ENCODE results near the gene NUF2.
"Not testable (repeated sequence)": the region's sequence is repeated elsewhere in the genome, so short reads cannot be mapped to it uniquely, and the experiment has no call there.

NUF2 gene

DNA sequence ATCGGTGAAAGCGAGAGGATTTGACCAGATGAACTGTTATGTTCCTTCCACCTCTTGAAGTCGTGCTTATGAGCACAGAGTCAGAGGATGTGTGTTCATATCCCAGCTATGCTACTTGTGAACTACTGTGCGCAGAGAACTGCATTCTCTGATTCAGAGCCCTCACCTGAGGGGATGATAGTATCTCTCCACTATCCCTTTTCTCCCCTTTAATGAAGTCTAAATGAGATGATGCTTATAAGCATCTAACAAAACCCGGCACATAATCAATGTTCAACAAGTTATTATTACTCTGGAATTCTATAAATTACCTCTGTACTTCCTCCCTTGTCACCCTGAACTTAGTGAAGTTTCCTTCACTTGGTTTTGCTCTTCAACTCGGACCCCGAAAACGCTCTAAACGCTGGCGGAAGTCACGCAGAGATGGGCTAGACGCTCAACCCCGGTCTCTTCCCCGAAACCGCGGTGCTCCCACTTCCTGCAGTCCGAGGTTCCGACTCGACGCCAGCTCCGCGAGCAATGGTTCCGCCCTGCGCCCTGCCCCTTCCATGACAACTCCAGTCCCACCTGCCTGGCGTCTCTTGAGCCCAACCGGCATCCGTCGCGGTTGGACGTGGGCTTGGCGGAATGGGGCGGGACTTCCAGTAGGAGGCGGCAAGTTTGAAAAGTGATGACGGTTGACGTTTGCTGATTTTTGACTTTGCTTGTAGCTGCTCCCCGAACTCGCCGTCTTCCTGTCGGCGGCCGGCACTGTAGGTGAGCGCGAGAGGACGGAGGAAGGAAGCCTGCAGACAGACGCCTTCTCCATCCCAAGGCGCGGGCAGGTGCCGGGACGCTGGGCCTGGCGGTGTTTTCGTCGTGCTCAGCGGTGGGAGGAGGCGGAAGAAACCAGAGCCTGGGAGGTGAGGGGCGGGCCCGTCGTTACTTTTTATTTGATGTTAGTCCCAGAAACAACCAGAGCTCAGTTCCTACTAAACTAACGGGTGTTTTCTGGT lies at the start of gene NUF2:
TSS of gene NUF2 (plus strand) at position 644 of the 995 bp plus-strand sequence. CDS start 4,098 bp downstream, outside the sequence.
- DNase-seq (ENCODE audit: low read depth) = peak; percentile 87

DNA sequence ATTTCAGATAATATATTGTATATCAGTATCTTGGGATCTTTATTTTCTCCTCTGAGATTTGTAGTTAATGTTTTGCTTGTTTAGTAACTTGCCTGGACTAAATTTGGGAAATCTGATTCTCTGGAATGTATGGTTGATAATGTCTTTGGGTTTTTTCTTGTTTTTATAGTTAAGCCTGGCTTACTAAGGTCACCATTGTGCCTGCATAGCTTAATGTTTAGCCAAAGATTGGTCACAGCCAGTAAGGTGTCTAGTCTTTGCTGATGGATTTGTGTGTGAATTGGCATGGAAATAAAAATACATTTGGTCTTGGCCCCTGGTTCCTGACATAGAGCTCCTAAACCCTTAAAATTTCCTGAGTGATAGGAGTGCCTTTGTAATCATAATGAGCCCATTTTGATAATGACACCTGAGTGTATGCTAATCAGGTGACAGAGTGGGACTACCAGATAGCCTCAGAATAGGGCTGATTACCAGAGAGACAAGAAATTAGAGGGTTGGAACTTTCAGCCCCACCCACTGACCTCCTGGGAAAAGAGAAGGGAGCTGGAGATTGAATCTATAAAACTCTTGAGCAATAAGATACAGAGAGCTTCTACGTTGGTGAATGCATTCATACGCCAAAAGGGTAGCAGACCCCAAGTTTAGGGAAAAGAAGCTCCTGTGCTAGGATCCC lies 47.9 kb upstream of the NUF2 start:
- DNase-seq (ENCODE audit: low read depth) = no peak

DNA sequence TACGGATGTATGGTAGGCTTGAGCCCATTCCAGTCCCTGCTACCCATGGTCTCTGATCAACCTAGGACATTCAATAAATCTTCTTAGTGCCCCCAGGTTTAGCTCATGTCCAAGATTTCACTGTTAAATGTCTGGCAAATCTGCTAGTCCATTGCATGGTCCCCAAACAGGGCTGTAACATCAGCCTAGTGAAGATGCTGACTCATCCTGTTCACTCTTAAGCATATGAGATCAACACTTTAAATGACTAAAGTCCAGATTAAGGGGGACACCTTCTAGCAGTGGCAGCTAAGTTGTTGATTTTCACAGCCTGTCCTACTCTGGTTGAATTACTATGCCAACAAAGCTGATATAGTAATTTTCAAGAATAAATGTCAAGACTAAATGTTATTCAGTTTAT lies 46.5 kb upstream of the NUF2 start:
- no peak for DNase-seq (ENCODE audit: low read depth)

DNA sequence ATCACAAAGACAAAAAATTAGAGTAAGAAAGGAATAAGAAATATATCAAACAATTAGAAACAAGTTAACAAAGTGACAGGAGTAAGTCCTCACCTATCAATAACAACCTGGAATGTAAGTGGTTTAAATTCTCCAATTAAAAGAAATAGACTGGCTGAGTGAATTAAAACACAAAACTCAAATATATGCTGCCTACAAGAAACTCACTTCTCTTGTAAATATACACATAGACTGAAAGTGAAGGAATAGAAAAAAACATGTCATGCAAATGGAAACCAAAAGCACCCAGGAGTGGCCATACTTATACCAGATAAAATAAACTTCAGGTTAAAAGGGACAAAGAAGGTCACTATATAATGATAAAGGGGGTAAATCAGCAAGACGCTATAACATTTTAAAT lies 43.2 kb upstream of the NUF2 start:
- no peak for DNase-seq (ENCODE audit: low read depth)

DNA sequence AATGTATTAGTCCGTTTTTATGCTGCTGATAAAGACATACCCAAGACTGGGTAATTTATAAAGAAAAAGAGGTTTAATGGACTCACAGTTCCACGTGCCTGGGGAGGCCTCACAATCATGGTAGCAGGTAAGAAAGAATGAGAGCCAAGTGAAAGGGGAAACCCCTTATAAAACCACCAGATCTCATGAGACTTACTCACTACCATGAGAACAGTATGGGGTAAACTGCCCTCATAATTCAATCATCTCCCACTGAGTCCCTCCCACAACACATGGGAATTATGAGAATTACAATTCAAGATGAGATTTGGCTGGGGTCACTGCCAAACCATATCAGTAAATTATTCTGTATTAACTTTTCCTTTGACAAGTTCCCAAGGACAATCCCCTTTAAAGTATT lies 36.9 kb upstream of the NUF2 start:
- DNase-seq (ENCODE audit: low read depth) = not testable (repeated sequence)

DNA sequence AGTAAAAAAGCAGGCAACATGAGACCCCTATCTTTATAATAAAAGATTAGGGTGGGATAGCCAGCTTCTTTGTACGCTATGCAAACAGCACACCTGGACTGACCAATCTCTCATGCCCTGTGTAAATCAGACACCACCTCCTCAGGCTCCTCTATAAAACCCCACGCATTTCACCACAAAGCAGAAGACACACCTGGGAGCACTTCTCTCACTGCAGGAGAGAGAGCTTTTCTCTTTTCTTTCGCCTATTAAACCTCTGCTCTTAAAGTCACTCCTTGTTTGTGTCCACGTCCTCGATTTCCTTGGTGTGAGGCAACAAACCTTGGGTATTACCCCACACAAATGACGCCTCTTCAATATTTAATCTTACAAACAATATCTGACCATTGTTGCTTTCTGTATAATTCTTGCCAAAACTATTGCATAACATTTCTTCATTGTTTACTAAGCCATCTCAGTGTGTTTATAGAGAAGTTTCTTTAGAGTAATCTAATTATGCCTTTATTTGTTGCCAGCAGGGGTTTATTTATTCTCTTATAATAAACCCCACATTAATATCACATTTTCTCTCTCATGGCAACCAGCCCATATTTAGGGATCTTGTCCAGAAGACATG lies 31.6 kb upstream of the NUF2 start:
- DNase-seq (ENCODE audit: low read depth) = peak; percentile 15

DNA sequence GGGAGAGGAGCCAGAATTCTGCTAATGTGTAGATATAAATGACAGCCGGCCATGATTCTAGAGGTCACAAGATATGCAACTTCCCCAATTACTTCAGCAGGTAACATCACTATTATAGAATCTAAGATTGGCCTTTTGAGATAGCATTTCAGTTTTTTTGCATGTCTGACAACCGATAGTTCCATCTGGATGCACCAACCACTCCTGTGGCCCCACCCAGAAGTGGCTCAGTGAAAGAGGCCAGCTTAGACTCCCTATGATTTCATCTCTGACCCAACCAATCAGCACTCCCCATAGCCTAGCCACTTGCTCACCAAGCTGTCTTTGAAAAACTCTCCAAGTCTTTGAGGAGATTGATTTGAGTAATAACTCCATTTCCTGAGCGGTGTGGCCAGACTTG lies 30.3 kb upstream of the NUF2 start:
- DNase-seq (ENCODE audit: low read depth) = no peak

DNA sequence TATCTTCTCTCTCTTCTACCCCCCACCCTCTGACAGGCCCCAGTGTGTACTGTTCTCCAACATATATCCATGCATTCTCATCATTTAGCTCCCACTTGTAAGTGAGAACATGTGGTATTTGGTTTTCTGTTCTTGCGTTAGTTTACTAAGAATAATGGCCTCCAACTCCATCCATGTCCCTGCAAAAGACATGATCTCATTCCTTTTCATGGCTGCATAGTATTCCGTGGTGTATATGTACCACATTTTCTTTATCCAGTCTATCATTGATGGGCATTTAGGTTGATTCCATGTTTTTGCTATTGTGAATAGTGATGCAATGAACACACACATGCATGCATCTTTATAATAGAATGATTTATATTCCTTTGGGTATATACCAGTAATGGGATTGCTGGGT lies 29.6 kb upstream of the NUF2 start:
- not testable (repeated sequence) for DNase-seq (ENCODE audit: low read depth)

DNA sequence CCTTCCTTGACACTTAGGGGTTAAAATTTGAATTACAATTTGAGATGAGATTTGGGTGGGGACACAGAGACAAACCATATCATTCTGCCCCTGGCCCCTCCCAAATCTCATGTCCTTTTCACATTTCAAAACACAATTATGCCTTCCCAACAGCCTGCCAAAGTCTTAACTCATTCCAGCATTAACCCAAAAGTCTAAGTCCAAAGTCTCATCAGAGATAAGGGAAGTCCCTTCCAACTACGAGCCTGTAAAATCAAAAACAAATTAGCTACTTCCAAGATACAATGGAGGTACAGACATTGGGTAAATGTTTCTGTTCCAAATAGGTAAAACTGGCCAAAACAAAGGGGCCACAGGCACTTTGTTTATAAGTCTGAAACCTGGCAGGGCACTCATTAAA lies 28.3 kb upstream of the NUF2 start:
- DNase-seq (ENCODE audit: low read depth) = not testable (repeated sequence)

DNA sequence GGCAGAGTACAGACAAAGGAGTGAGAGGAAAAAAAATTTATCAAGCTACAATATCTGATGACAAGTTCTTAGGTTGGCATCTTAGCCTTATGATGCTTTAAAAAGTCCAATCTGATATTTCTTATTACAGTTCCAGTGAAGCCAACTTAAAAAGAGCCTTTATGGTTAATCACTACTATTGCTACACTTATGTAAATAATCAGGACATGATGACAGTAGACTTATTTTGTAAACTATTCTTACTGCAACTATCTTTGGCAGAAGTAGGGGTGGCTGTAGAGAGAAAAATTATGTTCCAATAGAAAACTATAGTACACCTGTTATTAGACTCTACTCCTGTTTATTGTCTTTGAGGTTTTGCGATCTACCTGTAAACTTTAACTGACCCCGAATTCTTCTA lies 25.8 kb upstream of the NUF2 start:
- no peak for DNase-seq (ENCODE audit: low read depth)

DNA sequence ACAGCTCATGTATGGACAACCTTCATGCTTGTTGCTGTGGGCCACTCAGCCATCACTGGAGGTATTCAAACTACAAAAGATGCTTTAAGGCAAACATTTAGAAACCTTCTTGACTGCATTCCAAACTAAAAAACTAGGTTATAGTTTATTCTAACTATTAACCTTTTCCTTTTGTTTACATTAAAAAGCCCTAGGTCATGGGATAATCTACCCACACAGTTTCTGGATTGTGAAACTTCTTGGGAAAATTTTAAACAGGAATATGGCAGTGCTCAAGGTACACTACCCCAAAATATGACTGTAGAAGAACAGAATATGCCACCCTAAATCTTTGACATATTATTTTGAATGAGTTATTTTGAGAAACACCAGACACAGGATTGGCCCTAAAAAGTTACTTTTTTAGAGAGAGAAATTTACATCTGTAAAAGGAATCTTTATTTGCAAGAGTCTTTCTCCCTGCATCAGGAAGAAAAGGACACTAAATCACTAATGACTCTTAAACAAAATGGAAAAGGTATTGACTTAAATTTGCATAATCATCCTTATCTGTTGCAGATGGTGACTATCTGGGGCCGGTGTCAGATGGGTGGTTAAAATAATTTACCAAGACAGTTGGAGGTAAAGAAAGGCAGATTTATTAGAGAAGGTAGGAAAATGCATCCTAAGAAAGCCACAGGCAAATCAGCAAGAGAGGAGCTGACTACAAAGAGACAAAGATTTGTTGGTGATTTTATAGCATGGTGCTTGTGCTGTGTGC lies 25.1 kb upstream of the NUF2 start:
- DNase-seq (ENCODE audit: low read depth) = no peak

DNA sequence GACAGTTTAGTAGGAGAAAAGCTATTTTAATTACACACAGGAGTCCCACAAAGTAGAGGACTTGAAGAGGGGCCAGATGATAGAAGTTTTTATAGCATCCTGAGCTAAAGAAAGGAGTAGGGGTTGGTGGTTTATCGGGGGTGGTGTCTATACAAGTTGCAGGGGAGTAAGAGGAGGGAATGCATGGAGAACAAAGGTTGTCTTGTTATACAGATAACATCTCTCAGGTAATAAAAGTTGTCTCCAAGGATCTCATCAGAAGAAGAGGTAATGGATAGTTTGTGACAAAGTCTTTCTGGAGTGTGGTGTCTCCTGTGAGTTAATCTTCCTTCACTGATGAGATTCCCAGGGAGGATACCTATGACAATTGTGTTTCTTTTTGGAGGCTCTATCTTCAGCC lies 23.4 kb upstream of the NUF2 start:
- DNase-seq (ENCODE audit: low read depth) = no peak

DNA sequence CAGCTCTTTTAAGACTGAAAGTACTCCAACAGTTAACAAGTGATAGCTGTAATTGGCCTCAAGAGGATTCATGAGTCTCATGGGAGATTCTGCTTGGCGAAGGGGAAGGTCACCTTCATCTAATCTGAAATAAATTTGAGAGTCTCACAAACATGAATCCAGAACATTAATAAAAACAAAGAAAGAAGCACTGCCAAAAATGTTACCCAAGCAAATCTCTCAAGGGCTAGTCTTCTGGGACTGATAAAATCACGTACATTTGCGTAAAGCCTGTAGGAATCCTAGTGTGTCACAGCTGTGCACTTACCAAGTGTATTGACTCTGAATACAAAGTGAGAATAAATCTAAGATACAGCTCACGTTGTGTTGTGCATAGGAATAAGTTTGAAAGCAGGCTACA lies 21.2 kb upstream of the NUF2 start:
- no peak for DNase-seq (ENCODE audit: low read depth)

DNA sequence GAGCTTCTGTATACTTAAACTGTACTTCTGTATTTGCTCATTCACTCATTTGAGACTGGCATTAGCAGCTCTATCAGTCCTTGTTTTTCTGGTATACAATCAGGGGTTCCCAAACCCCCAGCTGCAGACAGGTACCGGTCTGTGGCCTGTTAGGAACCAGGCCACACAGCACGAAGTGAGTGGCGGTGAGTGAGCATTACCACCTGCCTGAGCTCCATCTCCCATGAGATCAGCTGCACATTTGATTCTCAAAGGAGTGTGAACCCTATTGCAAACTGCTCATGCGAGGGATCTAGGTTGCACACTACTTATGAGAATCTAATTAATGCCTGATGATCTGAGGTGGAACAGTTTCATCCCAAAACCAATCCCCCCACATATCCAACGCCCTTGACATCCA lies 18.2 kb upstream of the NUF2 start:
- DNase-seq (ENCODE audit: low read depth) = no peak

DNA sequence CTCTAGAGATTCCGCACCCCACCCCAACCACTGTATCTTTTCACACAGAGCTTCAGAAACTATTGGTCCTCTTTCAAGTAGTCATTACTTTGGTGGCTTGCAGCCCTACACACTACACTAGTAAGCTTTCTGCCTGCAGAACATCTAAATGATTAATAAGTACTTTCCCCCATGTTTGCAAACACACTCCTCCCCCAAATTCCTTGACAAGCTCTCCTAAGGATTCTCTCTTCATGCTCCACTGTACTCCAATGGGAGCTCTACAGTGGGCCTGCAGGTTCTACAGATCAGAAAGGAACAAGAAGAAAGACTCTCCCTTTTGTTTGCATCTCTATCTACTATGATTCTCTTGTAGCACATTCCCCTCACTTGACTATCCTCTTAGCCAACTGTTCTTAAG lies 16.3 kb upstream of the NUF2 start:
- no peak for DNase-seq (ENCODE audit: low read depth)

DNA sequence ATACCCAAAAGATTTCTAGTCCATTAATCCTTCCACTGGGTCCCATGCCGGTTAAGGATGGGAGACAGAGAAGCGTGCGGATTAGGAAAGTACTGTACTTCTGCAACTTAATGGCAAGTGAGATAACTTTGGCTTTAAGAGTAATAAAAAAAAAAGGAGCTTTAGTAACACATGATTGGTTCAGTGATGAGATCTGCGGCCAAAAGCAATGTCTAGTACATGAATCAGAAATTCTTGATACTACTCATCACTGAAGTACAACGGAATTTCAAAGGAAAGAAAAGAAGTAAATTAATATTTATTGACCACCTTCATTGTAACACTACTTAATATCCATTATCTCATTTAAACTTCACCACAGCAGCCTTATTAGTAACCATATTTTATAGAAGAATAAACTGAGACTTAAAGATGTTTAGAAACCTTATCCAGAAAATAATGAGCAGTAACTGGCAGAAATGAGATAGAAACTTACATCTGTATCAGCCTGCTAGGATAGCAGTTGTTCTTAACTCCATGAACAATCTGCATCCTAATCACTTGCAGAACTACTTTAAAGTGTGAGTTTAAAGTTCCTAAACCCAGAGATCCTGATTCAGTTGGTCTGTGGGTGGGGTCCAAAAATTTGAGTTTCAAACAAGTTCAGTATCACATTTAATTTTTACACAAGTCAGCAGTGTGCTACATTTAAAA lies 14.1 kb upstream of the NUF2 start:
- peak; percentile 40 for DNase-seq (ENCODE audit: low read depth)

DNA sequence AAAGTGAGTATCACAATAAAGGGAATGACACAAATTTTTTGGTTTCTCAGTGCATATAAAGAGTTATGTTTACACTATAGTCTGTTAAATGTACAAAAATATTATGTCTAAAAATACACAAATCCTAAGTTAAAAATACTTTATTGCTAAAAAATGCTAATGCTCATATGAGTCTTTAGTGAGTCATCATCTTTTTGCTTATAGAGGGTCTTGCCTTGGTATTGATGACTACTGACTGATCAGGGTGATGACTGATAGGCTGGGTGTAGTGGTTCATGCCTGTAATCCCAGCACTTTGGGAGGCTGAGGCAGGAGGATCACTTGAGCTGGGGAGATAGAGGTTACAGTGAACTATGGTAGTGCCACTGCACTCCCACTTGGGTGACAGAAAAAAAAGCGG lies 12.9 kb upstream of the NUF2 start:
- no peak for DNase-seq (ENCODE audit: low read depth)

DNA sequence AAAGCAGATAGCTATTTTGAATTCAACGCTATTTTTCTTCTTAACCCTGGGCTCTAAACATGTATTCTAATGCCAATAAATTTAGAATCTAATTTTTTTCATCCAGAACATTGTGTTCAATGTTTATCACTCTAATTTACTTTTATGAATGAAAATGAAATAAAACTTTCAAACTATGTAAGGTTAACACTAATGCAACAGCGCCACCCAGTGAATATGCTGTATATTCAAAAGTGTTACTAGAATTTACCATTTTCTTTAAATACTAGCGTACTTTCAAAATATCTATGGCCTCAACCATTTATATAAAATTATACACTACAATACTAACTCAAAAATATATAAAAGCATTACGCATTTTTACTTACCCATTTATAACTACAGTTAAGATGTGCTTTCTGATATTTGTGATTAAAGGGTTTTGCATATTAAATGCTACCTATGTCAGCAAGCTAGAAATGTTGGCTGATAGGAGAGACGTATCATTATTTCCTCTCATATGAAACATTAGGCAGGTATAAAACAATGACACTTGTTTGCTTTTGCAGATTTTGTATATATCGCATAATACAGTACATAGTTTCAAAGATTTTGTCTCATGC lies 5.9 kb upstream of the NUF2 start:
- no peak for DNase-seq (ENCODE audit: low read depth)

DNA sequence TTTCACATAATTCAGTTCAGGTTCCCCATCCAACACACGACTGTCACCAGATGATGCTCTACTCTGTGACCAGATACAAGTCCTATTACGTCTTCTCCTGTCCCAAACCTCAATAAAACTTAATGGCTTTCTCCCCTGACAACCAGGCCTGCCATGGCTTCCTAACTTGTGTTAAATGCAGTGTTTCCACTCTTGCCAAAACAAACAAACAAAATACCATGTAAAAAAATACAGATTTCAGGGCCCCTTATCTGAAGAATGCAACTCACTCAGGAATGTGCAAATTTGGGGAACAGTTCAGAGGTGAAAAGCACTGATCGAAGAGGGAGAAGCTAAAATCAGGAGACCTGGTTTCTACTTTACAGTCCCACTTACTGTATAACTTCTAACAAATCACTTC lies 863 bp upstream of the NUF2 start:
- no peak for DNase-seq (ENCODE audit: low read depth)

DNA sequence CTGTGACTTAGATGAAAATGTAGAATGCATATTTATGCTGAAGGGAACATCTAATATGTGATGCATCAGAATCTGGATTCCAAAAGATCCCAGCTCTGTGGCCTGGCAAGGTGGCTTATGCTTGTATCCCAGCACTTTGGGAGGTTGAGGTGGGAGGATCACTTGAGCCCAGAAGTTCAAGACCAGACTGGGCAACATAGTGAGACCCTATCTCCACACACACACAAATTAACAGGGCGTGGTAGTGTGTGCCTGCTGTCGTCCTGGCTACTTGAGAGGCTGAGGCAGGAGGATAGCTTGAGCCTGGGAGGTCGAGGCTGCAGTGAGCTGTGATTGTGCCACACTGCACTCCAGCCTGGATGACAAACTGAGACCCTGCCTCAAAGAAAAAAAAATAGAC lies 1.6 kb downstream of the NUF2 start:
- not testable (repeated sequence) for DNase-seq (ENCODE audit: low read depth)

DNA sequence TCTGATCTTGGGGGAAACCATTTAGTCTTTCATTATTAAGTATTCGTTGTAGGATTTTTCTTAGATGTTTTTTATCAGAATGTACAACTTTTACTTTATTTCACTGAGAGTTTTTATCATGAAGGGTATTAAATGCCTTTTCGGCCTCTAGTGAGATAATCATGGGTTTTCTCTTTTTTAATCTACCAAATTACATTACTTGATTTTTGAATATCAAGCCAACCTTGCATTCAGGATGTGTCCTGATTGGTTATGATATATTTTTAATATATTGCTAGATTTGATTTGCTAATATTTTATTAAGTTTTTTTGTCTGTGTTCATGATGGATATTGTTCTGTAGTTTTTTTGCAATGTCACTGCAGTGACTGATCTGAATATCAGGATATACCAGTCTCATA lies 9.4 kb downstream of the NUF2 start:
- DNase-seq (ENCODE audit: low read depth) = no peak

Measured in GM04503 (cell line).